IMR-90 (cell line): ENCODE data around the gene RTBDN.

Experiments used
- CEBPB ChIP-seq: IDR thresholded peaks from 2 replicates; pipeline ENCODE4 v1.6.1; 2012; ENCODE audit warnings: low read depth, low read length, improper control_type of control experiment
- CHD1 ChIP-seq: IDR thresholded peaks from 2 replicates; pipeline ENCODE4 v1.6.1; 2012; ENCODE audit warnings: low read depth, low read length, improper control_type of control experiment
- CTCF ChIP-seq: conservative IDR thresholded peaks from 2 replicates; pipeline ENCODE4 v1.5.1; 2012; ENCODE audit warnings: mild to moderate bottlenecking, low read depth, low read length, improper control_type of control experiment
- FOS ChIP-seq: fragments of 150-350 bp; IDR thresholded peaks from 2 replicates; pipeline ENCODE4 v1.6.1; 2016; ENCODE audit warnings: low read depth, low read length
- MAFK ChIP-seq: IDR thresholded peaks from 2 replicates; pipeline ENCODE4 v1.6.1; 2012; ENCODE audit warnings: low read depth, low read length, improper control_type of control experiment
- MAZ ChIP-seq: IDR thresholded peaks from 2 replicates; pipeline ENCODE4 v1.6.1; 2012; ENCODE audit warnings: low read depth, mild to moderate bottlenecking, low read length, improper control_type of control experiment, moderate library complexity, borderline replicate concordance
- POLR2A ChIP-seq: IDR thresholded peaks from 2 replicates; pipeline ENCODE4 v1.6.1; 2012; ENCODE audit warnings: mild to moderate bottlenecking, low read depth, low read length
- RAD21 ChIP-seq: IDR thresholded peaks from 2 replicates; pipeline ENCODE4 v1.6.1; 2012; ENCODE audit warnings: low read length, improper control_type of control experiment
- RCOR1 ChIP-seq: IDR thresholded peaks from 2 replicates; pipeline ENCODE4 v1.6.1; 2012; ENCODE audit warnings: mild to moderate bottlenecking, low read length, improper control_type of control experiment; ENCODE audit not compliant: insufficient replicate concordance
- RFX5 ChIP-seq: IDR thresholded peaks from 2 replicates; pipeline ENCODE4 v1.8.0; 2012; ENCODE audit warnings: low read depth, mild to moderate bottlenecking, low read length, moderate library complexity
- SMC3 ChIP-seq: fragments of 150-350 bp; IDR thresholded peaks from 2 replicates; pipeline ENCODE4 v1.6.1; 2016; ENCODE audit warnings: low read depth, mild to moderate bottlenecking, antibody characterized with exemption, low read length, moderate library complexity
- USF2 ChIP-seq: fragments of 150-350 bp; IDR thresholded peaks from 2 replicates; pipeline ENCODE4 v1.6.1; 2017; ENCODE audit warnings: mild to moderate bottlenecking, antibody characterized with exemption, low read length, low read depth
- TF ChIP-seq, protein P1 (sequence below): fragments of 150-350 bp; IDR thresholded peaks from 2 replicates; pipeline ENCODE4 v1.6.1; 2016; ENCODE audit warnings: low read depth, mild to moderate bottlenecking, low read length, moderate library complexity, borderline replicate concordance

DNA sequence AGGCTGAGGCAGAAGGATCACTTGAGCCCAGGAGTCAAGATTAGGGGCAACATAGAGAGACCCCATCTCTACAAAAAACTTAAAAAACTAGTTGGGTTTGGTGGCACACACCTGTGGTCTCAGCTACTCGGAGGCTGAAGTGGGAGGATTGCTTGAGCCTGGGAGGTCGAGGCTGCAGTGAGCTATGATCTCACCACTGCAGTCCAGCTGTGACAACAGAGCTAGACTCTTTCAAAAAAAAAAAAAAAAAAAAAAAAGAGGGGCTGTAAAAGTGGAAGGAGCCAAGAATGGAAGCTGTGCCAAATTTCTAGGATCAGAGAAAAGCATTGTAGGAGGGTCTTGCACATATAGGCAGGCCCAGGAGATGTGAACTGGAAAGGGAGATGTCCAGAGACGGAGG, 37.3 kb upstream of the RTBDN start:
- TF ChIP-seq CTCF (no peak), RFX5 (no peak), POLR2A (no peak), USF2 (no peak), CHD1 (no peak), RAD21 (no peak), CEBPB (no peak), MAZ (no peak), FOS (no peak), RCOR1 (no peak), MAFK (no peak), SMC3 (no peak)
- TF ChIP-seq, protein P1, sequence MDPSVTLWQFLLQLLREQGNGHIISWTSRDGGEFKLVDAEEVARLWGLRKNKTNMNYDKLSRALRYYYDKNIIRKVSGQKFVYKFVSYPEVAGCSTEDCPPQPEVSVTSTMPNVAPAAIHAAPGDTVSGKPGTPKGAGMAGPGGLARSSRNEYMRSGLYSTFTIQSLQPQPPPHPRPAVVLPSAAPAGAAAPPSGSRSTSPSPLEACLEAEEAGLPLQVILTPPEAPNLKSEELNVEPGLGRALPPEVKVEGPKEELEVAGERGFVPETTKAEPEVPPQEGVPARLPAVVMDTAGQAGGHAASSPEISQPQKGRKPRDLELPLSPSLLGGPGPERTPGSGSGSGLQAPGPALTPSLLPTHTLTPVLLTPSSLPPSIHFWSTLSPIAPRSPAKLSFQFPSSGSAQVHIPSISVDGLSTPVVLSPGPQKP = no peak
